Measurements from ENCODE around the gene JAK3. TPM values are rescaled to one million over a fixed set of nuclear protein-coding genes. Genes with fewer than 3 reads are reported as not detected.
"Not testable (repeated sequence)": the region's sequence is repeated elsewhere in the genome, so short reads cannot be mapped to it uniquely, and the experiment has no call there.

Gene JAK3
- total RNA-seq, 1 experiment from 2014 or later, result not detected

DNA sequence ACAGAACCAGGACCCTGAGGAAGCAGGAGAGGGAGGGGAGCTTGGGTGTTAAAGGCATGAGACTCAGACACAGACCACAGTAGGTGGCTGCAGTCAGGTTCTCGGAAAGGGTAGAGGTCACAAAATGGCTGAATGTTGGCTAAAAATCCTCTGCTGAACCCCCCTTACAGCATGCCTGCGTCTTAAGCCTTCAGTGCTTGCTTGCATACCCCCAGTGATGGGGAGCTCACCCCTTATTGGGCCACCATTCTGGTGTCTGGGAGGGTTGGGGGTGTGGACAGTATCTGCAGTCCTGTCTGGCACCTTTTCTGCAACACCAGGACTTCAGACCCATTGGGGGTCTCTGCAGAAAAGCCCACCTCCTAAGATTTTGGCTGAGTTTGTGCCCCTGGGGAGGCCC, 67.0 kb downstream of the JAK3 start:
- DNase-seq, result no peak
- Histone ChIP-seq H3K4me1 (no peaks in the 10 kb centered on the region), H3K4me3 (ENCODE audit: low read depth, low read length) (no peak overlapping the region), H3K27me3 (replicated peaks; ENCODE audit: control insufficient read depth, insufficient read depth, low read length) (no peaks in the 10 kb centered on the region), H3K36me3 (ENCODE audit: control insufficient read depth, insufficient read depth, low read length) (no peaks in the 10 kb centered on the region), H3K9me3 (no peaks in the 10 kb centered on the region)
- ChIA-PET CTCF (no interaction called here), POLR2A (no interaction called here)
- Mint-ChIP-seq H3K27ac (ENCODE audit: unreplicated experiment) (no peak overlapping the region), H3K4me1 (ENCODE audit: low read depth, unreplicated experiment) (no peaks in the 10 kb centered on the region), H3K4me3 (ENCODE audit: unreplicated experiment) (no peak overlapping the region), H3K36me3 (ENCODE audit: insufficient read depth, unreplicated experiment) (peaks cover 6% of the 10 kb centered on the region), H3K9me3 (ENCODE audit: unreplicated experiment) (no peaks in the 10 kb centered on the region), H3K27me3 (ENCODE audit: insufficient read depth, unreplicated experiment) (no peaks in the 10 kb centered on the region)
- BruUV-seq (replicated peaks), result no TSS peak
- TF ChIP-seq, protein P1, sequence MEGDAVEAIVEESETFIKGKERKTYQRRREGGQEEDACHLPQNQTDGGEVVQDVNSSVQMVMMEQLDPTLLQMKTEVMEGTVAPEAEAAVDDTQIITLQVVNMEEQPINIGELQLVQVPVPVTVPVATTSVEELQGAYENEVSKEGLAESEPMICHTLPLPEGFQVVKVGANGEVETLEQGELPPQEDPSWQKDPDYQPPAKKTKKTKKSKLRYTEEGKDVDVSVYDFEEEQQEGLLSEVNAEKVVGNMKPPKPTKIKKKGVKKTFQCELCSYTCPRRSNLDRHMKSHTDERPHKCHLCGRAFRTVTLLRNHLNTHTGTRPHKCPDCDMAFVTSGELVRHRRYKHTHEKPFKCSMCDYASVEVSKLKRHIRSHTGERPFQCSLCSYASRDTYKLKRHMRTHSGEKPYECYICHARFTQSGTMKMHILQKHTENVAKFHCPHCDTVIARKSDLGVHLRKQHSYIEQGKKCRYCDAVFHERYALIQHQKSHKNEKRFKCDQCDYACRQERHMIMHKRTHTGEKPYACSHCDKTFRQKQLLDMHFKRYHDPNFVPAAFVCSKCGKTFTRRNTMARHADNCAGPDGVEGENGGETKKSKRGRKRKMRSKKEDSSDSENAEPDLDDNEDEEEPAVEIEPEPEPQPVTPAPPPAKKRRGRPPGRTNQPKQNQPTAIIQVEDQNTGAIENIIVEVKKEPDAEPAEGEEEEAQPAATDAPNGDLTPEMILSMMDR (IDR thresholded peaks at IDR 0.05; ENCODE audit: insufficient read depth in 1 of 2, low read depth in 1 of 2, low read length in 1 of 2, severe bottlenecking in 1 of 2, unreplicated experiment in 1 of 2), result no peak
- intact Hi-C loops (cut with micrococcal nuclease; ENCODE audit: unreplicated experiment), result no loop called here

DNA sequence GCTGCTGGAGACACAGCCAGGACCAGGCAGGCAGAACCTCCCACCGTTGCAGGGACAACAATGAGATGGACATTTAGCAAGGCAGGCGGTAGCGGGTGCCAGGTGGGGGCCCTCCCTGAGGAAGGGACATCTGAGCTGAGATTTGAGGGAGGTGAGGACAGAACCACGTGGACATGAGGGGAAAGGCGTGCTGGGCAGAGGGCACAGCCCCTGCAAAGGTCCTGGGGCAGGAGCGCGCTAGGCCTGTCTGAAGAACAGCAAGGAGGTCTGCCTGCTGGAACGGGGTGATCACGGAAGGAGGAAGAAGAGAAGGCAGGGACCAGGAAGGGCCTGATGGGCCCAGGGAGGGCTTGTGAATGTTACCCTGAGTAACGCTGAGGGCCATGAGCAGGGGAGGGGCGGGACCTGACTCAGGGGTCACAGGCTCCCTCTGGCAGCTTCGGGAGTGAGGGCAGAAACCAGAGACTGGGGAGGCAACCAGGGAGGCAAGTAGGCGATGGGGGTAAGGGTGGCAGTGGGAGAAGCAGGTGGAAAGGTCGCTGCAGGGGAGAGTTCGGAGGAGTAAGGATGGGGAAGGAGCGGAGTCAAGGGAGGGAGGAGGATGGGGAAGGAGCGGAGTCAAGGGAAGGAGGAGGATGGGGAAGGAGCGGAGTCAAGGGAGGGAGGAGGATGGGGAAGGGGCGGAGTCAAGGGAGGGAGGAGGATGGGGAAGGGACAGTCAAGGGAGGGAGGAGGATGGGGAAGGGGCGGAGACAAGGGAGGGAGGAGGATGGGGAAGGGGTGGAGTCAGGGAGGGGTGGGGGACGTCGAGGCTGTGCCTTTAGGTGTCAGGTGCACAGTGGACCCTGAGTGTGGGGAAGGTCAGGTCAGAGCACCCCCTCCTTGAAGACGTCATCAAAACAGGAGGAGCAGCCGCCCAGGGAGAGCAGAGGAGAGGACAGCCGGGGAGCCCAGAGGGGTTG, 68.5 kb downstream of the JAK3 start:
- intact Hi-C loops (cut with micrococcal nuclease; ENCODE audit: unreplicated experiment), result no loop called here
- BruUV-seq (replicated peaks), result no TSS peak
- no peak overlapping the region for H3K4me3 ChIP-seq (ENCODE audit: low read depth, low read length)
- Mint-ChIP-seq H3K36me3 (ENCODE audit: insufficient read depth, unreplicated experiment) (peaks cover 6% of the 10 kb centered on the region), H3K4me1 (ENCODE audit: low read depth, unreplicated experiment) (no peaks in the 10 kb centered on the region), H3K27ac (ENCODE audit: unreplicated experiment) (no peak overlapping the region), H3K27me3 (ENCODE audit: insufficient read depth, unreplicated experiment) (no peaks in the 10 kb centered on the region), H3K9me3 (ENCODE audit: unreplicated experiment) (no peaks in the 10 kb centered on the region), H3K4me3 (ENCODE audit: unreplicated experiment) (no peak overlapping the region)
- ChIA-PET POLR2A (no interaction called here), CTCF (interaction anchor here (0.6 kb wide), 1 partner anchor 10 kb away, joined by 3 read pairs; no protein-coding TSS in a partner anchor)
- no peaks in the 10 kb centered on the region for H3K36me3 ChIP-seq (ENCODE audit: control insufficient read depth, insufficient read depth, low read length)
- DNase-seq, result no peak
- no peaks in the 10 kb centered on the region for H3K27me3 ChIP-seq (replicated peaks; ENCODE audit: control insufficient read depth, insufficient read depth, low read length)
- no peaks in the 10 kb centered on the region for H3K4me1 ChIP-seq
- TF ChIP-seq, protein P1 (IDR thresholded peaks at IDR 0.05; ENCODE audit: insufficient read depth in 1 of 2, low read depth in 1 of 2, low read length in 1 of 2, severe bottlenecking in 1 of 2, unreplicated experiment in 1 of 2), result no peak
- H3K9me3 ChIP-seq, result no peaks in the 10 kb centered on the region

- H3K27ac Mint-ChIP-seq (ENCODE audit: unreplicated experiment), result no peak overlapping the region
- H3K36me3 ChIP-seq (ENCODE audit: control insufficient read depth, insufficient read depth, low read length), result no peaks in the 10 kb centered on the region
- peaks cover 6% of the 10 kb centered on the region for H3K36me3 Mint-ChIP-seq (ENCODE audit: insufficient read depth, unreplicated experiment)
- no peak overlapping the region for H3K4me3 ChIP-seq (ENCODE audit: low read depth, low read length)
- no peaks in the 10 kb centered on the region for H3K27me3 Mint-ChIP-seq (ENCODE audit: insufficient read depth, unreplicated experiment)
- no peaks in the 10 kb centered on the region for H3K4me1 Mint-ChIP-seq (ENCODE audit: low read depth, unreplicated experiment)
- DNase-seq, result peak; percentile 43 to 75
- POLR2A ChIA-PET, result no interaction called here
- no TSS peak for BruUV-seq (replicated peaks)
- H3K4me1 ChIP-seq, result no peaks in the 10 kb centered on the region
- H3K4me3 Mint-ChIP-seq (ENCODE audit: unreplicated experiment), result no peak overlapping the region
- TF ChIP-seq, protein P1 (IDR thresholded peaks at IDR 0.05; ENCODE audit: insufficient read depth in 1 of 2, low read depth in 1 of 2, low read length in 1 of 2, severe bottlenecking in 1 of 2, unreplicated experiment in 1 of 2), result no peak
- no peaks in the 10 kb centered on the region for H3K9me3 Mint-ChIP-seq (ENCODE audit: unreplicated experiment)
- CTCF ChIA-PET, result interaction anchor here (0.6 kb wide), 1 partner anchor 10 kb away, joined by 3 read pairs; no protein-coding TSS in a partner anchor
- intact Hi-C loops (cut with micrococcal nuclease; ENCODE audit: unreplicated experiment), result no loop called here
- H3K9me3 ChIP-seq, result no peaks in the 10 kb centered on the region
- no peaks in the 10 kb centered on the region for H3K27me3 ChIP-seq (replicated peaks; ENCODE audit: control insufficient read depth, insufficient read depth, low read length)
Observed at GRCh38 chr19:17778251-17778967, 69.4 kb downstream of the JAK3 start.

GRCh38 chr19:17777840-17778239, 69.9 kb downstream of the JAK3 start:
- H3K27me3 Mint-ChIP-seq (ENCODE audit: insufficient read depth, unreplicated experiment); H3K9me3 Mint-ChIP-seq (ENCODE audit: unreplicated experiment); intact Hi-C loops (cut with micrococcal nuclease; ENCODE audit: unreplicated experiment); H3K9me3 ChIP-seq; DNase-seq; CTCF ChIA-PET; H3K36me3 Mint-ChIP-seq (ENCODE audit: insufficient read depth, unreplicated experiment); H3K4me1 Mint-ChIP-seq (ENCODE audit: low read depth, unreplicated experiment); H3K4me3 ChIP-seq (ENCODE audit: low read depth, low read length); BruUV-seq (replicated peaks); H3K4me3 Mint-ChIP-seq (ENCODE audit: unreplicated experiment); H3K27ac Mint-ChIP-seq (ENCODE audit: unreplicated experiment); H3K27me3 ChIP-seq (replicated peaks; ENCODE audit: control insufficient read depth, insufficient read depth, low read length); POLR2A ChIA-PET; H3K36me3 ChIP-seq (ENCODE audit: control insufficient read depth, insufficient read depth, low read length); H3K4me1 ChIP-seq: not testable (repeated sequence)

All from Caco-2 (cell line).